ENCODE measurements around the gene LIX1L. TPM values are rescaled to one million over a fixed set of nuclear protein-coding genes. Genes with fewer than 3 reads are reported as not detected.
A peak's percentile ranks its signal among the peaks of the same experiment; 100 is the strongest.

LIX1L gene
- total RNA-seq (10 to 100 TPM; 28.9 to 32.0 TPM), polyA plus RNA-seq (ENCODE audit: insufficient read length in 6 of 6) (10 to 100 TPM; 36.7 to 45.7 (median 44.1) TPM)
- long read RNA-seq, donor 1, transcript LIX1L-201 (6 exons, 3,975 nt): major isoform, 19 of 164 reads
- long read RNA-seq, donor 1, partial matches to known transcripts: 119 of 164 reads
- long read RNA-seq, donor 1, other reads (novel, unspliced or antisense): 26 of 164 reads
- long read RNA-seq, donor 2, transcript LIX1L-201 (6 exons, 3,975 nt): major isoform, 19 of 24 reads
- long read RNA-seq, donor 2, partial matches to known transcripts: 5 of 24 reads
- long read RNA-seq, donor 2, other reads (novel, unspliced or antisense): 0 of 24 reads
- long read RNA-seq, donor 3, transcript LIX1L-201 (6 exons, 3,975 nt): major isoform, 14 of 14 reads
- long read RNA-seq, donor 3, partial matches to known transcripts: 0 of 14 reads
- long read RNA-seq, donor 3, other reads (novel, unspliced or antisense): 0 of 14 reads
- long read RNA-seq, donor 4, partial matches to known transcripts: 0 of 1 reads
- long read RNA-seq, donor 4, other reads (novel, unspliced or antisense): 0 of 1 reads
- long read RNA-seq, donor 5, transcript LIX1L-201 (6 exons, 3,975 nt): major isoform, 12 of 12 reads
- long read RNA-seq, donor 5, partial matches to known transcripts: 0 of 12 reads
- long read RNA-seq, donor 5, other reads (novel, unspliced or antisense): 0 of 12 reads
- long read RNA-seq, donor 6, transcript LIX1L-201 (6 exons, 3,975 nt): major isoform, 17 of 17 reads
- long read RNA-seq, donor 6, partial matches to known transcripts: 0 of 17 reads
- long read RNA-seq, donor 6, other reads (novel, unspliced or antisense): 0 of 17 reads
- long read RNA-seq, donor 7, transcript LIX1L-201 (6 exons, 3,975 nt): major isoform, 5 of 5 reads
- long read RNA-seq, donor 7, partial matches to known transcripts: 0 of 5 reads
- long read RNA-seq, donor 7, other reads (novel, unspliced or antisense): 0 of 5 reads
- long read RNA-seq, donor 8, transcript LIX1L-201 (6 exons, 3,975 nt): major isoform, 9 of 46 reads
- long read RNA-seq, donor 8, partial matches to known transcripts: 37 of 46 reads
- long read RNA-seq, donor 8, other reads (novel, unspliced or antisense): 0 of 46 reads
- long read RNA-seq, donor 9: 0 reads
- long read RNA-seq, donor 10, partial matches to known transcripts: 0 of 1 reads
- long read RNA-seq, donor 10, other reads (novel, unspliced or antisense): 0 of 1 reads
- long read RNA-seq, donor 11, transcript LIX1L-201 (6 exons, 3,975 nt): major isoform, 22 of 46 reads
- long read RNA-seq, donor 11, partial matches to known transcripts: 24 of 46 reads
- long read RNA-seq, donor 11, other reads (novel, unspliced or antisense): 0 of 46 reads
- long read RNA-seq, donor 12, transcript LIX1L-201 (6 exons, 3,975 nt): major isoform, 12 of 12 reads
- long read RNA-seq, donor 12, partial matches to known transcripts: 0 of 12 reads
- long read RNA-seq, donor 12, other reads (novel, unspliced or antisense): 0 of 12 reads

- no peaks in the 10 kb centered on the region for H3K36me3 ChIP-seq
- H3K4me1 ChIP-seq: peaks cover 28 to 81% of the 10 kb centered on the region in 2 donors
- intact Hi-C loops (cut with DNase I): no loop called here
- ATAC-seq (peak; percentile 90), DNase-seq (peak; percentile 96 to 98 (median 98))
- H3K27me3 ChIP-seq: peaks cover 0 to 28% of the 10 kb centered on the region in 2 donors
- H3K27ac ChIP-seq: peak within 1 kb of the TSS; percentile 93 to 98
- peak within 1 kb of the TSS; percentile 72 to 80 for H3K4me3 ChIP-seq
- no peaks in the 10 kb centered on the region for H3K9me3 ChIP-seq
- TF ChIP-seq CTCF (IDR thresholded peaks at IDR 0.05): no peak
These were observed at the start of gene LIX1L for GRCh38 chr1:145957443-145958319. Gene LIX1L (minus strand): TSS chr1:145958017. CDS start chr1:145957927, 90 bp downstream.

GRCh38 chr1:146001709-146002108, 43.9 kb upstream of the LIX1L start:
- peak overlapping the region; percentile 26 to 43 for H3K27ac ChIP-seq
- DNase-seq (no peak), ATAC-seq (no peak)
- no peak overlapping the region for H3K4me3 ChIP-seq
- H3K9me3 ChIP-seq: no peaks in the 10 kb centered on the region
- H3K27me3 ChIP-seq: no peaks in the 10 kb centered on the region
- H3K4me1 ChIP-seq: peaks cover 7 to 81% of the 10 kb centered on the region in 2 donors
- intact Hi-C loops (cut with DNase I): no loop called here
- no peak for TF ChIP-seq CTCF (IDR thresholded peaks at IDR 0.05)
- H3K36me3 ChIP-seq: no peaks in the 10 kb centered on the region

- DNase-seq (no peak), ATAC-seq (no peak)
- TF ChIP-seq CTCF (IDR thresholded peaks at IDR 0.05): no peak
- intact Hi-C loops (cut with DNase I): no loop called here
- Histone ChIP-seq H3K27me3 (no peaks in the 10 kb centered on the region), H3K4me3 (no peak overlapping the region), H3K36me3 (peaks cover 0 to 10% of the 10 kb centered on the region in 2 donors), H3K9me3 (no peaks in the 10 kb centered on the region), H3K27ac (peak overlapping the region; percentile 92), H3K4me1 (peaks cover 7 to 64% of the 10 kb centered on the region in 2 donors)
These were observed 41.7 kb upstream of the LIX1L start for GRCh38 chr1:145999321-146000024.

- Histone ChIP-seq H3K4me3 (peak overlapping the region; percentile 24 to 96), H3K27ac (peak overlapping the region; percentile 92), H3K27me3 (no peaks in the 10 kb centered on the region), H3K4me1 (peaks cover 15 to 71% of the 10 kb centered on the region in 2 donors), H3K9me3 (no peaks in the 10 kb centered on the region), H3K36me3 (peaks cover 0 to 28% of the 10 kb centered on the region in 2 donors)
- intact Hi-C loops (cut with DNase I): no loop called here
- TF ChIP-seq CTCF (IDR thresholded peaks at IDR 0.05): no peak
- ATAC-seq (no peak), DNase-seq (peak in 1 of 4 donors; percentile 55)
These were observed 39.9 kb upstream of the LIX1L start for GRCh38 chr1:145997718-145998023.

Measured in left lung (tissue), 14 donors.